H1 (cell line): ENCODE data around the gene GALNT13. TPM values are rescaled to one million over a fixed set of nuclear protein-coding genes. Genes with fewer than 3 reads are reported as not detected.

Source experiments
- CTCF ChIA-PET: fragments of 300-600 bp; sonication (Branson Sonifier 250); formaldehyde crosslinking; loops from one replicate; lab custom pipeline; 2021; ENCODE audit not compliant: partially characterized antibody; lab: Charles Lee
- POLR2A ChIA-PET: fragments of 300-600 bp; sonication (Branson Sonifier 250); formaldehyde crosslinking; loops from one replicate; lab custom pipeline; 2021; ENCODE audit warnings: inconsistent platforms; ENCODE audit not compliant: partially characterized antibody; lab: Charles Lee
- DNase-seq, 2 experiments: peaks; one replicate each; pipeline versions ENCODE4 v3.0.0 to v3.0.0-alpha.2; 2010 to 2022; ENCODE audit warnings: low spot score in 2 of 2, low read depth in 1 of 2, mixed read lengths in 1 of 2
- FAIRE-seq: peaks from 2 replicates; lab custom pipeline; 2011; peaks lifted over from hg19 to GRCh38; lab: Jason Lieb, UNC
- H2AFZ ChIP-seq: 2 replicates; pipeline ENCODE4 v1.8.1; 2012; ENCODE audit warnings: low read length, inconsistent platforms
- H2AK5ac ChIP-seq: 2 replicates; pipeline ENCODE4 v1.6.1; 2013; ENCODE audit warnings: low read depth, low read length
- H2BK120ac ChIP-seq: replicated peaks from 2 replicates; pipeline ENCODE3; 2013; ENCODE audit warnings: low read depth, low read length, inconsistent platforms
- H2BK12ac ChIP-seq: 2 replicates; pipeline ENCODE4 v1.6.1; 2013; ENCODE audit warnings: low read depth, low read length
- H2BK15ac ChIP-seq: 2 replicates; pipeline ENCODE4 v1.6.1; 2013; ENCODE audit warnings: low read length
- H2BK20ac ChIP-seq: 2 replicates; pipeline ENCODE4 v1.6.1; 2013; ENCODE audit warnings: low read length
- H2BK5ac ChIP-seq: 2 replicates; pipeline ENCODE4 v1.6.1; 2013; ENCODE audit warnings: low read depth, low read length
- H3K14ac ChIP-seq: 2 replicates; pipeline ENCODE4 v1.6.1; 2013; ENCODE audit warnings: inconsistent platforms; ENCODE audit not compliant: insufficient read length
- H3K18ac ChIP-seq: 2 replicates; pipeline ENCODE4 v1.6.1; 2013; ENCODE audit warnings: low read length; ENCODE audit errors: extremely low read depth
- H3K23ac ChIP-seq: 2 replicates; pipeline ENCODE4 v1.6.1; 2013; ENCODE audit warnings: inconsistent platforms; ENCODE audit not compliant: insufficient read length
- H3K23me2 ChIP-seq: 2 replicates; pipeline ENCODE4 v1.6.1; 2013; ENCODE audit warnings: low read depth, low read length
- H3K27ac ChIP-seq: 2 replicates; pipeline ENCODE4 v1.6.1; 2011; ENCODE audit warnings: low read depth, low read length, inconsistent platforms
- H3K27me3 ChIP-seq, 4 experiments: replicated peaks in 1 of 4; 1 replicate in 1 of 4; 2 replicates in 3 of 4; pipeline versions ENCODE4 v1.6.1 to v1.8.1; 2011 to 2013; ENCODE audit warnings: low read length in 3 of 4, mild to moderate bottlenecking in 3 of 4, inconsistent platforms in 2 of 4, mixed read lengths in 2 of 4, moderate library complexity in 1 of 4; ENCODE audit not compliant: control insufficient read depth in 3 of 4, insufficient read depth in 3 of 4; ENCODE audit errors: extremely low read depth in 1 of 4
- H3K36me3 ChIP-seq, 4 experiments: 2 replicates each; pipeline versions ENCODE4 v1.6.1 to v1.8.1; 2011 to 2013; ENCODE audit warnings: mild to moderate bottlenecking in 4 of 4, low read length in 3 of 4, moderate library complexity in 2 of 4, control low read depth in 1 of 4, inconsistent platforms in 1 of 4; ENCODE audit not compliant: insufficient read depth in 4 of 4, control insufficient read depth in 2 of 4
- H3K4ac ChIP-seq: replicated peaks from 2 replicates; pipeline ENCODE3; 2013; ENCODE audit warnings: low read length, low read depth, mixed read lengths, inconsistent platforms; ENCODE audit not compliant: insufficient read length
- H3K4me1 ChIP-seq, 4 experiments: replicated peaks in 1 of 4; 1 replicate in 1 of 4; 2 replicates in 3 of 4; pipeline versions ENCODE4 v1.6.1 to v1.8.1; 2011 to 2013; ENCODE audit warnings: low read length in 3 of 4, inconsistent platforms in 2 of 4, mixed read lengths in 1 of 4; ENCODE audit not compliant: insufficient read depth in 4 of 4, control insufficient read depth in 3 of 4
- H3K4me2 ChIP-seq, 2 experiments: 2 replicates each; pipeline versions ENCODE4 v1.6.1 to v1.8.1; 2011 to 2013; ENCODE audit warnings: low read depth in 2 of 2, low read length in 2 of 2, control low read depth in 1 of 2, inconsistent platforms in 1 of 2, mild to moderate bottlenecking in 1 of 2; ENCODE audit not compliant: insufficient read depth in 1 of 2
- H3K4me3 ChIP-seq, 4 experiments: fragments of 200-600, 300-600 bp in 1 of 4; sonication (generic), shearing (Covaris generic), sonication (Bioruptor Twin) in 1 of 4; 2 replicates each; pipeline versions ENCODE4 v1.5.1 to v1.8.1; 2011 to 2016; ENCODE audit warnings: low read length in 4 of 4, low read depth in 3 of 4, control low read depth in 2 of 4, inconsistent platforms in 2 of 4, mild to moderate bottlenecking in 2 of 4, mixed read lengths in 1 of 4, moderate library complexity in 1 of 4; ENCODE audit not compliant: insufficient read depth in 2 of 4; ENCODE audit errors: extremely low read depth in 1 of 4
- H3K56ac ChIP-seq: replicated peaks from 2 replicates; pipeline ENCODE3; 2013; ENCODE audit warnings: low read depth, mild to moderate bottlenecking, mixed read lengths, low read length, inconsistent platforms; ENCODE audit not compliant: insufficient read length
- H3K79me1 ChIP-seq: 2 replicates; pipeline ENCODE4 v1.6.1; 2013; ENCODE audit warnings: low read depth, low read length, control low read depth
- H3K79me2 ChIP-seq, 2 experiments: 2 replicates each; pipeline versions ENCODE4 v1.6.1 to v1.8.1; 2012 to 2013; ENCODE audit warnings: low read length in 2 of 2, mild to moderate bottlenecking in 2 of 2, inconsistent platforms in 1 of 2; ENCODE audit not compliant: insufficient read depth in 2 of 2, control insufficient read depth in 1 of 2
- H3K9ac ChIP-seq, 4 experiments: replicated peaks in 1 of 4; 1 replicate in 1 of 4; 2 replicates in 3 of 4; pipeline versions ENCODE4 v1.6.1 to v1.8.1; 2011 to 2013; ENCODE audit warnings: low read depth in 3 of 4, low read length in 3 of 4, control low read depth in 2 of 4, mild to moderate bottlenecking in 2 of 4, moderate library complexity in 2 of 4, inconsistent platforms in 1 of 4; ENCODE audit errors: extremely low read depth in 1 of 4
- H3K9me3 ChIP-seq, 2 experiments: 2 replicates each; pipeline versions ENCODE4 v1.6.1 to v1.8.1; 2012 to 2013; ENCODE audit warnings: mild to moderate bottlenecking in 2 of 2, moderate library complexity in 2 of 2, control low read depth in 1 of 2, inconsistent platforms in 1 of 2, low read depth in 1 of 2, low read length in 1 of 2, mixed read lengths in 1 of 2; ENCODE audit not compliant: insufficient read depth in 2 of 2
- H4K20me1 ChIP-seq, 2 experiments: replicated peaks in 1 of 2; 2 replicates each; pipeline versions ENCODE3 to v1.8.1; 2011 to 2013; ENCODE audit warnings: inconsistent platforms in 2 of 2, low read length in 2 of 2, mild to moderate bottlenecking in 1 of 2; ENCODE audit not compliant: insufficient read depth in 2 of 2, control insufficient read depth in 1 of 2
- H4K5ac ChIP-seq: 2 replicates; pipeline ENCODE4 v1.6.1; 2013; ENCODE audit warnings: low read length, low read depth, mixed read lengths, inconsistent platforms; ENCODE audit not compliant: insufficient read length
- H4K8ac ChIP-seq: 2 replicates; pipeline ENCODE4 v1.8.0; 2013; ENCODE audit warnings: mild to moderate bottlenecking, moderate library complexity, low read length, inconsistent platforms; ENCODE audit not compliant: insufficient read depth; ENCODE audit errors: extremely low read depth
- H4K91ac ChIP-seq: replicated peaks from 2 replicates; pipeline ENCODE3; 2013; ENCODE audit warnings: low read length, mixed read lengths, inconsistent platforms; ENCODE audit not compliant: insufficient read length
- BACH1 ChIP-seq: IDR thresholded peaks from 2 replicates; pipeline ENCODE4 v1.6.1; 2012; ENCODE audit warnings: low read length, improper control_type of control experiment
- CBX5 ChIP-seq: fragments of 300-800, 300-1000 bp; sonication (generic); IDR thresholded peaks from 2 replicates; pipeline ENCODE4 v1.7.1; 2016; ENCODE audit warnings: antibody characterized with exemption, low read length, low read depth
- KDM5A ChIP-seq: fragments of 200-600 bp; IDR thresholded peaks from 2 replicates; pipeline ENCODE4 v1.7.1; 2012; ENCODE audit warnings: mild to moderate bottlenecking, low read length, inconsistent platforms, mixed read lengths
- PHF8 ChIP-seq: fragments of 200-600 bp; sonication (generic); conservative IDR thresholded peaks from 2 replicates; pipeline ENCODE4 v1.7.1; 2012; ENCODE audit warnings: low read depth, mild to moderate bottlenecking, inconsistent platforms, low read length, moderate library complexity
- RFX5 ChIP-seq: IDR thresholded peaks from 2 replicates; pipeline ENCODE4 v1.6.1; 2011; ENCODE audit warnings: low read depth, low read length, improper control_type of control experiment, borderline replicate concordance
- RNF2 ChIP-seq: fragments of 200-900, 300-1000 bp; sonication (generic); IDR thresholded peaks from 2 replicates; pipeline ENCODE4 v1.7.1; 2016; ENCODE audit warnings: borderline replicate concordance, low read depth, mild to moderate bottlenecking, antibody characterized with exemption, low read length; ENCODE audit not compliant: poor library complexity, severe bottlenecking; ENCODE audit errors: missing control alignments
- SIX5 ChIP-seq: IDR thresholded peaks from 2 replicates; pipeline ENCODE4 v1.6.1; 2011; ENCODE audit warnings: mild to moderate bottlenecking, low read depth, low read length
- SP4 ChIP-seq: IDR thresholded peaks from 2 replicates; pipeline ENCODE4 v1.6.1; 2012; ENCODE audit warnings: low read length, inconsistent platforms
- TAF1 ChIP-seq: IDR thresholded peaks from 2 replicates; pipeline ENCODE4 v1.6.1; 2011; ENCODE audit warnings: mild to moderate bottlenecking, low read depth, low read length
- ZNF274 ChIP-seq: IDR thresholded peaks from 2 replicates; pipeline ENCODE4 v1.7.0; 2012; ENCODE audit warnings: low read length, borderline replicate concordance; ENCODE audit errors: extremely low read depth
- WGBS, 2 experiments: shearing (Covaris generic) in 1 of 2; methylation state at CpG; one replicate each; pipeline versions ENCODE4 v1.1.6 to v1.1.7; 2013 to 2015; ENCODE audit warnings: low lambda C conversion rate in 2 of 2, mixed read lengths in 2 of 2, inconsistent platforms in 1 of 2, low coverage in 1 of 2, missing lambda C conversion rate in 1 of 2; ENCODE audit not compliant: insufficient replicate concordance in 2 of 2, insufficient coverage in 1 of 2, insufficient read length in 1 of 2; ENCODE audit errors: extremely low coverage in 1 of 2, missing lambda C conversion rate in 1 of 2; 5-methylcytosine and 5-hydroxymethylcytosine counted together
- polyA plus RNA-seq, 7 experiments: library from polyadenylated mRNA; depleted of rRNA in 3 of 7; stranded (reverse) in 5 of 7; unstranded in 2 of 7; fragments of >200 nt in 5 of 7; fragments of 200-250 nt in 2 of 7; gene quantifications; 1 replicate in 5 of 7; 2 replicates in 1 of 7; 4 replicates in 1 of 7; pipeline versions ENCODE4 v1.2.1 to v1.2.3, GENCODE V29; 2011 to 2013; ENCODE audit warnings: missing spikeins in 2 of 7, mixed read lengths in 2 of 7
- total RNA-seq: library from RNA; stranded (reverse); fragmentation: NEBNext Ultra II Directional; extraction: Animal tissue kit (Norgen Biotek cat#: 25700); gene quantifications from 2 replicates; pipeline ENCODE4 v1.2.1, GENCODE V29; 2021
- TF ChIP-seq, protein P1 (sequence below): IDR thresholded peaks from 2 replicates; pipeline ENCODE4 v1.6.1; 2012; ENCODE audit warnings: inconsistent platforms

The GALNT13 gene
- total and polyA plus RNA-seq, 2 of the 8 experiments (the other 6 are each of a cell fraction or from before 2014, with no cell fraction given) = 3.2 to 9.6 TPM

DNA sequence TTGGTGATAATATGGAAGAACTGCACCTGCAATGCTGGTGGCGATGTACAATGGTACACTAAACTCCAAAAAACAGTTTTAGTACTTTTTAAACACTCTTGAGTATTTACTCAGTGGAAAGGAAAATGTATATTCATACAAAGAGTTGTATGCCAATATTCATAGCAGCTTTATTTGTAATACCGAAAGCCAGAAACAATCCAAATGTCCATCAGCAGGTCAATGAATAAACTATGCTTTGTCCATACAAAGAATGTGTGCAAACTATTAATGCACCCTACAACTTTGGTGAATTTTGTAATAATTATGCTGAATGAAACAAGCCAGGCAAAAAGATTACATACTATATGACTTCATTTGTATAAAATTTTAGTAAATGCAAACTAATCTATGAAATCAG lies 396.3 kb downstream of the GALNT13 start:
- no peak for FAIRE-seq
- Histone ChIP-seq H3K18ac (no peak overlapping the region), H3K4ac (no peak overlapping the region), H3K79me1 (no peaks in the 10 kb centered on the region), H3K9ac (no peak overlapping the region), H3K56ac (no peak overlapping the region), H4K5ac (no peak overlapping the region), H3K27me3 (no peaks in the 10 kb centered on the region), H4K20me1 (no peaks in the 10 kb centered on the region), H2BK5ac (no peak overlapping the region), H2AFZ (no peak overlapping the region), H3K27ac (no peak overlapping the region), H3K79me2 (no peaks in the 10 kb centered on the region), H3K4me2 (no peak overlapping the region), H3K4me1 (no peaks in the 10 kb centered on the region), H3K23ac (no peak overlapping the region), H2BK20ac (no peak overlapping the region), H2BK15ac (no peak overlapping the region), H3K4me3 (no peak overlapping the region), H3K36me3 (no peaks in the 10 kb centered on the region), H4K91ac (no peak overlapping the region), H3K14ac (no peak overlapping the region), H3K9me3 (no peaks in the 10 kb centered on the region), H2AK5ac (no peak overlapping the region), H4K8ac (no peak overlapping the region), H2BK120ac (no peak overlapping the region), H3K23me2 (no peaks in the 10 kb centered on the region), H2BK12ac (no peak overlapping the region)
- 85% methylated on average over 2 of the region's 2 CpGs; no CpG with 5 or more reads in 1 of the 2 experiments for WGBS, 2 experiments
- CTCF ChIA-PET = no interaction called here
- TF ChIP-seq SIX5 (no peak), TAF1 (no peak), ZNF274 (no peak), BACH1 (no peak), CBX5 (no peak), PHF8 (no peak), KDM5A (no peak), RNF2 (no peak), RFX5 (no peak), SP4 (no peak)
- TF ChIP-seq, protein P1, sequence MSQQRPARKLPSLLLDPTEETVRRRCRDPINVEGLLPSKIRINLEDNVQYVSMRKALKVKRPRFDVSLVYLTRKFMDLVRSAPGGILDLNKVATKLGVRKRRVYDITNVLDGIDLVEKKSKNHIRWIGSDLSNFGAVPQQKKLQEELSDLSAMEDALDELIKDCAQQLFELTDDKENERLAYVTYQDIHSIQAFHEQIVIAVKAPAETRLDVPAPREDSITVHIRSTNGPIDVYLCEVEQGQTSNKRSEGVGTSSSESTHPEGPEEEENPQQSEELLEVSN = no peak
- POLR2A ChIA-PET = no interaction called here
- no peak for DNase-seq
